ENCODE results near the gene FGFR2.

- TF ChIP-seq, protein P1, sequence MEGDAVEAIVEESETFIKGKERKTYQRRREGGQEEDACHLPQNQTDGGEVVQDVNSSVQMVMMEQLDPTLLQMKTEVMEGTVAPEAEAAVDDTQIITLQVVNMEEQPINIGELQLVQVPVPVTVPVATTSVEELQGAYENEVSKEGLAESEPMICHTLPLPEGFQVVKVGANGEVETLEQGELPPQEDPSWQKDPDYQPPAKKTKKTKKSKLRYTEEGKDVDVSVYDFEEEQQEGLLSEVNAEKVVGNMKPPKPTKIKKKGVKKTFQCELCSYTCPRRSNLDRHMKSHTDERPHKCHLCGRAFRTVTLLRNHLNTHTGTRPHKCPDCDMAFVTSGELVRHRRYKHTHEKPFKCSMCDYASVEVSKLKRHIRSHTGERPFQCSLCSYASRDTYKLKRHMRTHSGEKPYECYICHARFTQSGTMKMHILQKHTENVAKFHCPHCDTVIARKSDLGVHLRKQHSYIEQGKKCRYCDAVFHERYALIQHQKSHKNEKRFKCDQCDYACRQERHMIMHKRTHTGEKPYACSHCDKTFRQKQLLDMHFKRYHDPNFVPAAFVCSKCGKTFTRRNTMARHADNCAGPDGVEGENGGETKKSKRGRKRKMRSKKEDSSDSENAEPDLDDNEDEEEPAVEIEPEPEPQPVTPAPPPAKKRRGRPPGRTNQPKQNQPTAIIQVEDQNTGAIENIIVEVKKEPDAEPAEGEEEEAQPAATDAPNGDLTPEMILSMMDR (IDR thresholded peaks at IDR 0.05) = no peak
- TF ChIP-seq FOXJ3 (CRISPR knock-in tag; IDR thresholded peaks at IDR 0.05) (no peak), POLR2AphosphoS5 (IDR thresholded peaks at IDR 0.05; ENCODE audit: low read depth, low read length) (no peak), TAF1 (IDR thresholded peaks at IDR 0.05; ENCODE audit: borderline replicate concordance, low read depth, low read length) (no peak), SIN3A (IDR thresholded peaks at IDR 0.05; ENCODE audit: borderline replicate concordance, low read depth, low read length) (no peak), EZH2phosphoT487 (IDR thresholded peaks at IDR 0.05; ENCODE audit: borderline replicate concordance, low read depth) (no peak), ELF1 (IDR thresholded peaks at IDR 0.05) (no peak)
Measured at GRCh38 chr10:121576139-121576538, 22.1 kb downstream of the FGFR2 start.

All from SK-N-SH (cell line).